ENCODE measurements around the gene STAT2. TPM values are rescaled to one million over a fixed set of nuclear protein-coding genes. Genes with fewer than 3 reads are reported as not detected.

The STAT2 gene
- total RNA-seq, 1 donor from 2014 or later = 74.7 TPM

DNA sequence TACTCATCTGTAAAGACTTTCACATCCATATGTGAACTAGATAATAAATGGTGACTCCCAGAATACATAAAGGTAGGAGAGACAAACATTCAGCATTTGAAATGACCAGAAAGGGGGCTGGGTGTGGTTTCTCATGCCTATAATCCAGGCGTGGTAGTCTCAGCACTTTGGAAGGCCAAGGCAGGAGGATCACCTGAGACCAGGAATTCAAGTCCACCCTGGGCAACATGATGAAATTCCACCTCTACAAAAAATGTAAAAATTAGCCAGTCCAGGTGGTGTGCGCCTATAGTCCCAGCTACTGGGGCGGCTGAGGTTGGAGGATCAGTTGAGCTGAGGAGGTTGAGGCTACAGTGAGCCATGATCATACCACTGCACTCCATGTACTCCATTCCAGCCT is 55.6 kb downstream of the STAT2 start:
- no peak overlapping the region for H3K27ac Mint-ChIP-seq (ENCODE audit: unreplicated experiment)
- H3K27me3 Mint-ChIP-seq (ENCODE audit: unreplicated experiment) = peaks cover 2% of the 10 kb centered on the region
- H3K4me3 Mint-ChIP-seq (ENCODE audit: unreplicated experiment) = no peak overlapping the region
- H3K9me3 Mint-ChIP-seq (ENCODE audit: unreplicated experiment) = peaks cover 8% of the 10 kb centered on the region
- peaks cover 10% of the 10 kb centered on the region for H3K4me1 Mint-ChIP-seq (ENCODE audit: low read depth, unreplicated experiment)
- TF ChIP-seq, protein P1, sequence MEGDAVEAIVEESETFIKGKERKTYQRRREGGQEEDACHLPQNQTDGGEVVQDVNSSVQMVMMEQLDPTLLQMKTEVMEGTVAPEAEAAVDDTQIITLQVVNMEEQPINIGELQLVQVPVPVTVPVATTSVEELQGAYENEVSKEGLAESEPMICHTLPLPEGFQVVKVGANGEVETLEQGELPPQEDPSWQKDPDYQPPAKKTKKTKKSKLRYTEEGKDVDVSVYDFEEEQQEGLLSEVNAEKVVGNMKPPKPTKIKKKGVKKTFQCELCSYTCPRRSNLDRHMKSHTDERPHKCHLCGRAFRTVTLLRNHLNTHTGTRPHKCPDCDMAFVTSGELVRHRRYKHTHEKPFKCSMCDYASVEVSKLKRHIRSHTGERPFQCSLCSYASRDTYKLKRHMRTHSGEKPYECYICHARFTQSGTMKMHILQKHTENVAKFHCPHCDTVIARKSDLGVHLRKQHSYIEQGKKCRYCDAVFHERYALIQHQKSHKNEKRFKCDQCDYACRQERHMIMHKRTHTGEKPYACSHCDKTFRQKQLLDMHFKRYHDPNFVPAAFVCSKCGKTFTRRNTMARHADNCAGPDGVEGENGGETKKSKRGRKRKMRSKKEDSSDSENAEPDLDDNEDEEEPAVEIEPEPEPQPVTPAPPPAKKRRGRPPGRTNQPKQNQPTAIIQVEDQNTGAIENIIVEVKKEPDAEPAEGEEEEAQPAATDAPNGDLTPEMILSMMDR (IDR thresholded peaks at IDR 0.05; ENCODE audit: partially characterized antibody, unreplicated experiment) = no peak
- no peak for DNase-seq
- H3K36me3 Mint-ChIP-seq (ENCODE audit: unreplicated experiment) = no peaks in the 10 kb centered on the region

DNA sequence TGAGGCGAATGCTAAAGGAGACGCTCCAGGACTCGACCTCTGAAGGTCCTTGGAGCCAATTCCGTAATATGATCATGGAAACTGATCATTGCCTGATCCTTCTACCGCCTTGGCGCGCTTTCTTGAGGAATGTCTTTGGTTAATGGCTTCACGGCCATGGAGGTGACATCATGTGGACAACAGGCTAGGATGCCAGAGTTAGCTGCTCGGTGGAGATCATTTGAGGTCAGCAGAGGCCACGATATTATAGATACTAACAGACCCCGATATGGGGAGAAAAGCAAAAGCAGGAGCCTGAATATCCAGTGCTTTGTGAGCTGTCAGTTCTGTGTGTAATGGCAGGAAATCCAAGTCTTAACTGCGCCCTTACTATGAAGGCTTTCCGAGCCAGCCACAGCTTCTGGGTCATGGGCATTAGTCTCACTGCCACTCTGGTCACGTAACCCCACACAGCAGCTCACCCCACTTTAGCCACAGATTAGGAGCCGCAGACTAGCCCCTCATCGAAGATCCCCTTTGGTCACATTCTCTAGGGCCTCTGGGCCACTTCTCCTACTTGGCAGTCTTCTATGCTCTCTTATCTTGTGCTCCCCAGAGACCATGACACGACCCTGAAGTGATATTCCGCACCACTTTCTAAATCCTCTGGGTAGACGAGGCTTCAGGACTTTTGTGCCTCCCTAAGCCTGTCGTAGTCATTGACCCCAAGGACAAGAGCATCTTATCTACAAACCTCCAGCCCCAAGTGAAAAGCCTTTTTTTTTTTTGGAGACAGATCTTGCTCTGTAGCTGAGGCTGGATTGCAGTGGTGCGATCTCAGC is 59.1 kb downstream of the STAT2 start:
- H3K27me3 Mint-ChIP-seq (ENCODE audit: unreplicated experiment) = peaks cover 2% of the 10 kb centered on the region
- TF ChIP-seq, protein P1 (IDR thresholded peaks at IDR 0.05; ENCODE audit: partially characterized antibody, unreplicated experiment) = no peak
- peaks cover 24% of the 10 kb centered on the region for H3K4me1 Mint-ChIP-seq (ENCODE audit: low read depth, unreplicated experiment)
- H3K9me3 Mint-ChIP-seq (ENCODE audit: unreplicated experiment) = peaks cover 14% of the 10 kb centered on the region
- DNase-seq = no peak
- peak overlapping the region; percentile 87 for H3K27ac Mint-ChIP-seq (ENCODE audit: unreplicated experiment)
- no peaks in the 10 kb centered on the region for H3K36me3 Mint-ChIP-seq (ENCODE audit: unreplicated experiment)
- H3K4me3 Mint-ChIP-seq (ENCODE audit: unreplicated experiment) = peak overlapping the region; percentile 95

DNA sequence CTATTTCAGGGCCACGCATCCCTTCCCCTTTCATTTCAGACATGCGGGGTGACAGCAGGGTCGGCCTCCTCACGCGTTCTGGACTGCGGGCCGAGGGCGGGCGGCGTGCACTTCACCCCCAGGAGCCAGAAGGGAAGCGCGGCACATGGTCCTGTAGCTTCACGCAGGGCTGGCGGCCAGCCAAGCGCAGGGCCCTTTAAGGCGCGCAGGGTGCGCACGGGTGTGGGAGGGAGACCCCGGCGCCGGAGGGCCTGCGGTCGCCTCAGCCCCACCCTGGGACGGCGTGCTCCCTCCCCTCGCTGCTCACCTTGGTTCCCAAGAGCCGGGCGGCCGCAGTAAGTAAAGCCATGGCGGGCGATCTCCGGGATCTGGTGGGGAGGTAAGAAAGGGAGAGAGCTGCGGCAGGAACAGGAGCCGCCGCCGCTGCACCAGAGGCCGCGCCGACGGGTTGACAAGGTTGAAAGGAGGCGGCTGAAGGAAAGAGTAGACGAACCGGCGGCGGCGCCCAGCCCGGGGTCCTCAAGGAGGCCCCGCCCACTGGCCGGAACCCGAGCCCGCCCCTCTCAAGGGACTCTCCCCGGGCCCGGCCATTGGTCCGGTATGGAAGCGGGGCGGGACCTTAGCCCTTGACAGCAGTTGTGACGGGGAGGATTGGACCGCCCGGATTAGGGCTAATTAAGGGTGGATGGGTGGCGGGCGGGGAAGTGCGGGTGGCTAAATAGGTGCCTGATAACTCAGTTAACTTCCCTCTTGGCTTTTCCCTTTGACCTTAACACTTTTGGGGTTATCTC is 59.9 kb downstream of the STAT2 start, which contains the start of gene CS:
Gene CS, minus strand, starts transcription at position 478 of the 791 bp plus-strand sequence. Its CDS starts 129 bp downstream, at position 349.
- H3K4me3 Mint-ChIP-seq (ENCODE audit: unreplicated experiment) = peak within 1 kb of the TSS; percentile 95
- peaks cover 12% of the 10 kb centered on the region for H3K9me3 Mint-ChIP-seq (ENCODE audit: unreplicated experiment)
- H3K36me3 Mint-ChIP-seq (ENCODE audit: unreplicated experiment) = no peaks in the 10 kb centered on the region
- peaks cover 2% of the 10 kb centered on the region for H3K27me3 Mint-ChIP-seq (ENCODE audit: unreplicated experiment)
- H3K4me1 Mint-ChIP-seq (ENCODE audit: low read depth, unreplicated experiment) = peaks cover 24% of the 10 kb centered on the region
- TF ChIP-seq, protein P1 (IDR thresholded peaks at IDR 0.05; ENCODE audit: partially characterized antibody, unreplicated experiment) = no peak
- H3K27ac Mint-ChIP-seq (ENCODE audit: unreplicated experiment) = peak within 1 kb of the TSS; percentile 87
- peak; percentile 99 for DNase-seq

DNA sequence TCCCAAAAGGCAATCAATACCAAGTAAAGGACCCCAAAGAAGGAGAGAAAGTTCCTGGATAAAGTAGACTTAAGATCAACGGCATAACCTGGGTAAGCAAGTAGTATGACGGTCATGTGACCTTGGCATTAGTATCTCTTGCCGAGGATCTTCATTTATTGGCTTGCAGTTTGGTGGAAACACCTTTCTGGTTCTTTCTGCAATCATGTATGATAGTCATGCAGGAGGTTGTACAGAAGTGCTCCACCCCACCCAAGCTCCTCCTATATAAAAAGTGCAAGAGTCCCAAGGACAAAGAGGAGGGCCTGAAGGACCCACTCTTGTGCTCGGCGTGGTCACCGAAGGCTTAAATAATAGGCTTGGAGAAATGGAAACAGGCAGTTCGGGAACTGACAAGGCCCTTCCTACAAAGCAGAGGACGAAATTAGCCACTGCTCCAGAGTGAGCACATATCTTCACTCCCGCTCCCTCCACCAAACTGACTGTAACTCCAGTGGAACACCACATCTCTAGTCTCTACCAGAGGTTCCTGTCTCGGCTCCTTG is 60.5 kb downstream of the STAT2 start:
- no peak for DNase-seq
- Mint-ChIP-seq H3K9me3 (ENCODE audit: unreplicated experiment) (peaks cover 12% of the 10 kb centered on the region), H3K27ac (ENCODE audit: unreplicated experiment) (peak overlapping the region; percentile 87), H3K27me3 (ENCODE audit: unreplicated experiment) (peaks cover 2% of the 10 kb centered on the region), H3K4me1 (ENCODE audit: low read depth, unreplicated experiment) (peaks cover 24% of the 10 kb centered on the region), H3K4me3 (ENCODE audit: unreplicated experiment) (peak overlapping the region; percentile 95), H3K36me3 (ENCODE audit: unreplicated experiment) (no peaks in the 10 kb centered on the region)
- TF ChIP-seq, protein P1 (IDR thresholded peaks at IDR 0.05; ENCODE audit: partially characterized antibody, unreplicated experiment) = no peak
